CD8-positive, alpha-beta memory T cell (primary cell): ENCODE measurements around the gene RSAD2. TPM values are rescaled to one million over a fixed set of nuclear protein-coding genes. Genes with fewer than 3 reads are reported as not detected.

Source experiments
- CTCF ChIA-PET: fragments of 350-600 bp; sonication (Branson Sonifier 250); formaldehyde crosslinking; loops from one replicate; lab custom pipeline; 2021; ENCODE audit warnings: antibody characterized with exemption; lab: Charles Lee
- POLR2A ChIA-PET: fragments of 350-600 bp; sonication (Branson Sonifier 250); formaldehyde crosslinking; loops from one replicate; lab custom pipeline; 2021; ENCODE audit warnings: antibody characterized with exemption; lab: Charles Lee
- DNase-seq, 5 donors: peaks; one replicate each; pipeline versions ENCODE4 v3.0.0 to v3.0.0-alpha.2; 2020 to 2022; ENCODE audit warnings: mixed read lengths in 1 of 5
- H3K27ac ChIP-seq: one replicate; pipeline ENCODE4 v1.7.0; 2013; ENCODE audit warnings: low read depth, mild to moderate bottlenecking, low read length, moderate library complexity
- H3K27me3 ChIP-seq: 2 replicates; pipeline ENCODE4 v1.7.0; 2013; ENCODE audit warnings: low read length, mild to moderate bottlenecking; ENCODE audit not compliant: insufficient read depth, poor library complexity, severe bottlenecking
- H3K36me3 ChIP-seq: 2 replicates; pipeline ENCODE4 v1.7.0; 2013; ENCODE audit warnings: mild to moderate bottlenecking, low read length, moderate library complexity; ENCODE audit not compliant: insufficient read depth
- H3K4me1 ChIP-seq: 2 replicates; pipeline ENCODE4 v1.7.0; 2013; ENCODE audit warnings: mild to moderate bottlenecking, low read length, moderate library complexity; ENCODE audit not compliant: insufficient read depth
- H3K4me3 ChIP-seq: 2 replicates; pipeline ENCODE4 v1.7.0; 2013; ENCODE audit warnings: mild to moderate bottlenecking, low read length
- H3K9me3 ChIP-seq: 2 replicates; pipeline ENCODE4 v1.7.0; 2013; ENCODE audit warnings: mild to moderate bottlenecking, low read length
- H3K27ac Mint-ChIP-seq, 8 donors: one replicate each; pipeline ENCODE4 v1.8.0; 2020 to 2021; ENCODE audit warnings: mixed read lengths in 8 of 8, mild to moderate bottlenecking in 6 of 8, inconsistent platforms in 3 of 8, moderate library complexity in 3 of 8
- H3K27me3 Mint-ChIP-seq, 2 donors: one replicate each; pipeline ENCODE4 v1.8.0; 2020 to 2021; ENCODE audit warnings: mixed read lengths in 2 of 2, mild to moderate bottlenecking in 1 of 2, moderate library complexity in 1 of 2
- H3K36me3 Mint-ChIP-seq, 3 donors: one replicate each; pipeline ENCODE4 v1.8.0; 2020 to 2021; ENCODE audit warnings: mixed read lengths in 3 of 3, inconsistent platforms in 1 of 3, mild to moderate bottlenecking in 1 of 3
- H3K4me1 Mint-ChIP-seq, 3 donors: one replicate each; pipeline ENCODE4 v1.8.0; 2020 to 2021; ENCODE audit warnings: mixed read lengths in 3 of 3, inconsistent platforms in 1 of 3, mild to moderate bottlenecking in 1 of 3
- H3K4me3 Mint-ChIP-seq, 7 donors: one replicate each; pipeline ENCODE4 v1.8.0; 2020 to 2021; ENCODE audit warnings: mixed read lengths in 7 of 7, mild to moderate bottlenecking in 6 of 7, moderate library complexity in 4 of 7, inconsistent platforms in 2 of 7
- H3K9me3 Mint-ChIP-seq, 5 donors: one replicate each; pipeline ENCODE4 v1.8.0; 2020 to 2022; ENCODE audit warnings: mixed read lengths in 5 of 5, mild to moderate bottlenecking in 3 of 5, moderate library complexity in 2 of 5, inconsistent platforms in 1 of 5
- polyA plus RNA-seq: library from polyadenylated mRNA; unstranded; fragments of 300-500 nt; fragmentation: Illumina TruSeq; gene quantifications from one replicate; pipeline ENCODE4 v1.2.3, GENCODE V29; 2021
- total RNA-seq, 2 experiments: library from RNA; stranded (reverse); gene quantifications; one replicate each; pipeline ENCODE4 v1.2.3, GENCODE V29; 2021

RSAD2 gene
- total and polyA plus RNA-seq, 3 experiments from 2014 or later, result 0.85 to 7.6 (median 1.00) TPM

DNA sequence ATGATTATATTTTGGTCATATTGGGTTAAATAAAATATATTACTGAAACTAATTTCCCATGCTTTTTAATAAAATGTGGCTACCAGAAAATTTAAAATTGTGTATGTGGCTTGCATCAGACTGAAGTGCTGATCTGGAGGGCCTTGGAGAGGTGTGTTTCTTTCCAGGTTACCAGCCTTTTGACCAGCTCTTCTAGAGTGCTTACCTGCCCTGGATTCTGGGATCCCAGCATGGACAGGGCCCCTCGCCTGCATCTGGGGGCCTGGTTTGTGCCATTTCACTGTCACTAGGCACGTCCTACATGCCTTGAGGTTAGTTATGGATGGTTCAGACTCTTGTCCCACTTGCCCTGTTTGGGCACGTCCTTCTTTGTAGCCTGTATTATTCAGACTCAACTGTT is 50.2 kb downstream of the RSAD2 start:
- H3K9me3 Mint-ChIP-seq, result peaks cover 0 to 10% (median 2%) of the 10 kb centered on the region in 5 donors
- peak overlapping the region in 3 of 8 donors; percentile 10 to 40 (median 23) for H3K27ac Mint-ChIP-seq
- H3K27me3 Mint-ChIP-seq, result no peaks in the 10 kb centered on the region
- Histone ChIP-seq H3K4me1 (peaks cover 59% of the 10 kb centered on the region), H3K9me3 (peaks cover 3% of the 10 kb centered on the region), H3K36me3 (no peaks in the 10 kb centered on the region), H3K27ac (no peak overlapping the region), H3K27me3 (no peaks in the 10 kb centered on the region), H3K4me3 (no peak overlapping the region)
- H3K4me1 Mint-ChIP-seq, result peaks cover 54 to 95% (median 77%) of the 10 kb centered on the region in 3 donors
- ChIA-PET POLR2A (no interaction called here), CTCF (interaction anchor here (2.8 kb wide), 2 partner anchors 9 to 11 kb away, joined by 9 to 10 read pairs; partner anchors contain the start of gene RNF144A)
- DNase-seq, result no peak
- H3K36me3 Mint-ChIP-seq, result peaks cover 3 to 27% (median 14%) of the 10 kb centered on the region in 3 donors
- no peak overlapping the region for H3K4me3 Mint-ChIP-seq

DNA sequence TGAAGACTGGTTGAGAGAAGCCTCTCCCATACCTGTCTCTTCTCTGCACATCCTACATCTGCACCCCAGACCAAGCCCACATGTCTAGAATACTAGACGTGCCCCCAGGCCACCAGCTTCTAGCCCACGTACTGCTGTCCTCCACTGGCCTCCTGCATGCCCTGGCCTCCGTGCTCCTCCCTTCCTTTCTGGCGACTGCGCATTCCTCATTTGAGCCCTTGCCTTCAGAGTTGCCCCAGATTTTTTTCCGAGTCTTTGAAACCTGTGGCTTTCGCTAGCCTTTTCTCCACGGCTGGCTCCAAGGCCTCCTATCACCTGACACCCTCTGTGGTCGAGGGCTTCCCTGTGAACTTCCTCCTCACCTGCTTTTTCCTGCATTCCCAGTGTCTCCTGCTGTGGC is 50.9 kb downstream of the RSAD2 start:
- no peak overlapping the region for H3K27ac ChIP-seq
- H3K4me3 Mint-ChIP-seq, result peak overlapping the region in 2 of 7 donors; percentile 12 to 15
- peak overlapping the region in 2 of 8 donors; percentile 32 to 62 for H3K27ac Mint-ChIP-seq
- peaks cover 3 to 26% (median 14%) of the 10 kb centered on the region in 3 donors for H3K36me3 Mint-ChIP-seq
- no peak for DNase-seq
- peaks cover 52% of the 10 kb centered on the region for H3K4me1 ChIP-seq
- ChIA-PET POLR2A (no interaction called here), CTCF (interaction anchor here (2.1 to 2.8 kb wide), 4 partner anchors 10 to 31 kb away, joined by 7 to 10 read pairs (median 8); partner anchors contain the start of gene RNF144A)
- H3K9me3 ChIP-seq, result peaks cover 3% of the 10 kb centered on the region
- H3K27me3 Mint-ChIP-seq, result no peaks in the 10 kb centered on the region
- no peaks in the 10 kb centered on the region for H3K36me3 ChIP-seq
- H3K27me3 ChIP-seq, result no peaks in the 10 kb centered on the region
- peaks cover 55 to 94% (median 77%) of the 10 kb centered on the region in 3 donors for H3K4me1 Mint-ChIP-seq
- H3K9me3 Mint-ChIP-seq, result peaks cover 0 to 10% (median 2%) of the 10 kb centered on the region in 5 donors
- H3K4me3 ChIP-seq, result no peak overlapping the region

DNA sequence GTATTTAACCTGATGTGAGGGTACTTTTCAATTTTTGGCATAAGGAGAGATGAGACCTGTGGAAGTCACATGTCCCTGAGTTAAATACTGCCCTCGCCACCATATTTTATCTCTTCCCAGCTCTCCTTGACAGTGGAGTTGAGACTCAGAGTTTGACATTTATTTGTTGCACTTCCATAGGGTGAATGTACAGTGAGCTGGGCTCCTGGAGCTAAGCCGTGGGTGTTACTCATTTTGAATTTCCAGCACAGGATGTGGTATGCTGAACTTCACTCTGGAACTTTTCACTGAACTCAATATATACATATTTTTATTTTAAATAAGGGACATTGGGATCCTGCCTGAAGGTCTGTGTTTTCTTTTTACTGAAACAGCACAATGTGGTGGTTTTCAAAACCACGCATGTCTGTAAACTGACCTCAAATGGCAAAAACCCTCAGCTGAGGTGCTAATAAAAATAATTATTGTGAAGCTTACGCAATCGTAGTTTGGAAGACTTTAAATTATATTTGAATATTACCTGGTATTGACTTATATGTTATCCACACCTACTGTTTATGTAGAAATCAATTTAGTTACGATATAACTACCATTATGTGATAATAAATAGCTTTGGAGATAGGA is 51.7 kb downstream of the RSAD2 start:
- POLR2A ChIA-PET, result no interaction called here
- DNase-seq, result no peak
- peaks cover 48% of the 10 kb centered on the region for H3K4me1 ChIP-seq
- peak overlapping the region in 1 of 7 donors; percentile 1 for H3K4me3 Mint-ChIP-seq
- H3K9me3 Mint-ChIP-seq, result peaks cover 0 to 10% (median 2%) of the 10 kb centered on the region in 5 donors
- H3K4me3 ChIP-seq, result no peak overlapping the region
- CTCF ChIA-PET, result interaction anchor here (0.8 to 2.8 kb wide), 8 partner anchors 11 to 115 kb away, joined by 3 to 10 read pairs (median 6); partner anchors contain the start of genes CMPK2 and RNF144A
- no peaks in the 10 kb centered on the region for H3K27me3 ChIP-seq
- peak overlapping the region in 1 of 8 donors; percentile 30 for H3K27ac Mint-ChIP-seq
- H3K4me1 Mint-ChIP-seq, result peaks cover 54 to 93% (median 77%) of the 10 kb centered on the region in 3 donors
- no peaks in the 10 kb centered on the region for H3K27me3 Mint-ChIP-seq
- H3K27ac ChIP-seq, result no peak overlapping the region
- H3K36me3 Mint-ChIP-seq, result peaks cover 3 to 19% (median 13%) of the 10 kb centered on the region in 3 donors
- no peaks in the 10 kb centered on the region for H3K36me3 ChIP-seq
- peaks cover 3% of the 10 kb centered on the region for H3K9me3 ChIP-seq

DNA sequence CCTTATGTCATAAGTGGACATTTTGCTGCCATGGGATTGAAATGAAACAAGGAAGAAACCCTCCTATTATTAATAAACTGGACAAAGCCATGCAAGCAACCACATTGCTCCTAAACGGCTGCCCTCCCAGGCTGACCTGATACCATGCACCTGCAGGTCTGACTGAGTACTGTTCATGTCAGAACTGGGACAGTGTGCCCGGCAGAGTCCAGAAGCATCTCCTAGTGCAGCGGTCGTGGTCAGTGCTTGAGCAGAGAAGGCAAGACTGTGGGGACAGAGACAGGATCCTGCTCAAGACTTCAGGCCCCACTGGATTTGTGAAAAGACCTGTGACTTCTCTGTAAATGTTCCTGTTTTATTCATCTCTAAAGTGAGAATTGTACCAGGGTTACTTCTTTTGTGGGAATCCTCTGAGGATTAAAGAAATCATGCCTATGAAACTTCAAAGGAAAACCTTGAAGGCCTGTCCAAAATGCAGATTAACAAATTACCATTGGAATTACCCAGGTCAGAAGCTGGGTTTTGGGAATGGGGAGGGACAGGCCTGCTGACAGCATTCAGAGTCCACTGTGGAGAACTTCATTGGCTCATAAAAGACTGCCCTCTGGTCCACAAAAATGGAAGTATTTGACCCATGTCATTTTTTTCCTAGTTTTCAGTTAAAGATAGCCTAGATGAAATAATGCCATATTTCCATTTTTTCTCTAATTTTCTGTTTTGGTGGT is 53.5 kb downstream of the RSAD2 start:
- Mint-ChIP-seq H3K4me1 (peaks cover 54 to 90% (median 75%) of the 10 kb centered on the region in 3 donors), H3K9me3 (peaks cover 0 to 10% (median 2%) of the 10 kb centered on the region in 5 donors), H3K4me3 (no peak overlapping the region), H3K27me3 (no peaks in the 10 kb centered on the region), H3K27ac (peak overlapping the region in 2 of 8 donors; percentile 31 to 37), H3K36me3 (peaks cover 3 to 19% (median 19%) of the 10 kb centered on the region in 3 donors)
- Histone ChIP-seq H3K36me3 (no peaks in the 10 kb centered on the region), H3K9me3 (peaks cover 3% of the 10 kb centered on the region), H3K27me3 (no peaks in the 10 kb centered on the region), H3K4me3 (no peak overlapping the region), H3K4me1 (peaks cover 39% of the 10 kb centered on the region), H3K27ac (no peak overlapping the region)
- ChIA-PET POLR2A (no interaction called here), CTCF (interaction anchor here (1.2 kb wide), 1 partner anchor 33 kb away, joined by 4 read pairs; no protein-coding TSS in a partner anchor)
- DNase-seq, result no peak

DNA sequence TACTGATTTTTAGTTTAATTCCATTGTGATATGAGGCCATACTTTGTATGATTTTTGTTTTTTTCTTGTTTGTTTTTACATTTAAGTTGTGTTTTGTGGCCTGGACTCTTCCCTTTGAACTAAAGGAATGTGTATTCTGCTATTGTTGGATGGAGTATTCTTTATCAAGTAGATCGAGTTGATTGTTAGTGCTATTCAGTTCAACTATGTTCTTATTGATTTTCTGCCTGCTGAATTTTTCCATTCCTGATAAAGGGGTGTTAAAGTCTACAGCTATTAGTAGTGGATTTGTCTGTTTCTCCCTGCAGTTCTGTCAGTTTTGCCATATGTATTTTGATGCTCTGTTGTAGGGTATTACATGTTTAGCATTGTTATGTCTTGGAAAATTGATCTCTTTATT is 54.2 kb downstream of the RSAD2 start:
- H3K36me3 Mint-ChIP-seq, result peaks cover 3 to 19% (median 19%) of the 10 kb centered on the region in 3 donors

DNA sequence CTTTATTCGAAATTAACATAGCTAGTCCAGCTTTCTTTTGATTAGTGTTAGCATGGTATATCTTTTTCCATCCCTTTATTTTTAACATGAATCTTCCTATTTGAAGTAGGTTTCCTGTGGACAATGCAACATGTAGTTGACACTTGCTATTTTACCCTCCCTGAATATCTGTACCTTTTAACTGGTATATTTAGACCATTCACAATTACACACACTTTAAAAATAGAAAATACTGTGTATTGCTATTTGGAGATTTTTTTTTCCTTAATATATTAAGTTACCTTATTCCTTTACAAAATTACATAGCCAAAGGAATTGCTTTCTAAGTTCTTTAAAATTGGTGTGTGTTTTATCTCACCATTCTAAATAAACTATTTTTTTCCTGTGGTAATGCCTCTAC is 54.6 kb downstream of the RSAD2 start:
- no peaks in the 10 kb centered on the region for H3K27me3 ChIP-seq
- no peak overlapping the region for H3K4me3 Mint-ChIP-seq
- H3K9me3 ChIP-seq, result peaks cover 3% of the 10 kb centered on the region
- H3K36me3 ChIP-seq, result no peaks in the 10 kb centered on the region
- H3K36me3 Mint-ChIP-seq, result peaks cover 3 to 19% (median 19%) of the 10 kb centered on the region in 3 donors
- CTCF ChIA-PET, result interaction anchor here (1.1 to 2.1 kb wide), 3 partner anchors 14 to 34 kb away, joined by 4 to 7 read pairs (median 6); partner anchors contain the start of gene RNF144A
- peaks cover 0 to 10% (median 2%) of the 10 kb centered on the region in 5 donors for H3K9me3 Mint-ChIP-seq
- H3K27ac Mint-ChIP-seq, result peak overlapping the region in 1 of 8 donors; percentile 43
- H3K4me3 ChIP-seq, result no peak overlapping the region
- H3K4me1 ChIP-seq, result peaks cover 45% of the 10 kb centered on the region
- POLR2A ChIA-PET, result no interaction called here
- H3K4me1 Mint-ChIP-seq, result peaks cover 49 to 90% (median 77%) of the 10 kb centered on the region in 3 donors
- no peaks in the 10 kb centered on the region for H3K27me3 Mint-ChIP-seq
- DNase-seq, result no peak
- H3K27ac ChIP-seq, result no peak overlapping the region

More for the DNA sequence above, 54.2 kb downstream of the RSAD2 start:
- peaks cover 0 to 10% (median 2%) of the 10 kb centered on the region in 5 donors for H3K9me3 Mint-ChIP-seq
- no peak for DNase-seq
- CTCF ChIA-PET, result interaction anchor here (1.1 to 2.1 kb wide), 3 partner anchors 13 to 34 kb away, joined by 4 to 7 read pairs (median 6); partner anchors contain the start of gene RNF144A
- Histone ChIP-seq H3K4me3 (no peak overlapping the region), H3K27me3 (no peaks in the 10 kb centered on the region), H3K9me3 (peaks cover 3% of the 10 kb centered on the region), H3K4me1 (peaks cover 41% of the 10 kb centered on the region), H3K36me3 (no peaks in the 10 kb centered on the region), H3K27ac (no peak overlapping the region)
- no peak overlapping the region for H3K27ac Mint-ChIP-seq
- H3K4me1 Mint-ChIP-seq, result peaks cover 49 to 90% (median 74%) of the 10 kb centered on the region in 3 donors
- no peak overlapping the region for H3K4me3 Mint-ChIP-seq
- H3K27me3 Mint-ChIP-seq, result no peaks in the 10 kb centered on the region
- POLR2A ChIA-PET, result no interaction called here

DNA sequence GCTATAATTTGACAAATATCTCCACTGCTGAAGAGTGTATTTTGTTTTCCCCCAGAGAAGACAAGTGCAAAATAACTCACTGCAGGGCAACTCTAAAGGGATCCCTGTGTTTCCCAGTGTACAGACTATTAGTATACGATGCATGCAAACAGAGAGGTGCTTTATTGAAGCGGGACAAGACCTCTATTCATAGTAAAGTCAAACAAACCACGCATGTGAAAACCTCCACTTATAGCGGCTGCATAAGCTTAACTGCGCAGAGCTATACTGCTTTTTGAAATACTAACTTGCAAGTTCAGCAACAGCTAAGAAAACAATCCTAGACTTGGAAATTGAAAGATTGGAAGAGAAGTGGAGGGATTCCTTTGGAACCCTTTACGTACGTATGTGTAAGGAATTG is 55.3 kb downstream of the RSAD2 start:
- no peak overlapping the region for H3K4me3 ChIP-seq
- ChIA-PET CTCF (interaction anchor here (1.1 to 2.1 kb wide), 3 partner anchors 15 to 111 kb away, joined by 3 to 7 read pairs (median 6); partner anchors contain the start of gene RNF144A), POLR2A (no interaction called here)
- Mint-ChIP-seq H3K36me3 (peaks cover 3 to 19% (median 19%) of the 10 kb centered on the region in 3 donors), H3K27ac (peak overlapping the region in 1 of 8 donors; percentile 25), H3K9me3 (peaks cover 0 to 10% (median 2%) of the 10 kb centered on the region in 5 donors), H3K27me3 (no peaks in the 10 kb centered on the region), H3K4me1 (peaks cover 53 to 90% (median 83%) of the 10 kb centered on the region in 3 donors), H3K4me3 (no peak overlapping the region)
- H3K27ac ChIP-seq, result no peak overlapping the region
- no peaks in the 10 kb centered on the region for H3K27me3 ChIP-seq
- peaks cover 47% of the 10 kb centered on the region for H3K4me1 ChIP-seq
- no peak for DNase-seq
- H3K36me3 ChIP-seq, result no peaks in the 10 kb centered on the region
- H3K9me3 ChIP-seq, result peaks cover 3% of the 10 kb centered on the region
